Measurements from ENCODE around the gene SLC22A24.
"Not testable (repeated sequence)": the region's sequence is repeated elsewhere in the genome, so short reads cannot be mapped to it uniquely, and the experiment has no call there.

The SLC22A24 gene

GRCh38 chr11:63132985-63133775 is 10.8 kb downstream of the SLC22A24 start:
- no peak overlapping the region for H3K9ac ChIP-seq (ENCODE audit: low read length)
- no peak overlapping the region for H3K18ac ChIP-seq (ENCODE audit: low read depth in 1 of 2, low read length in 2 of 2)
- H3K23ac ChIP-seq (ENCODE audit: low read length in 2 of 2) = no peak overlapping the region
- H4K91ac ChIP-seq (ENCODE audit: low read length) = no peak overlapping the region
- no peaks in the 10 kb centered on the region for H3K36me3 ChIP-seq (ENCODE audit: control insufficient read depth in 1 of 2, insufficient read depth in 2 of 2, low read depth in 1 of 2, low read length in 2 of 2)
- H2BK12ac ChIP-seq (ENCODE audit: low read length in 2 of 2) = no peak overlapping the region
- H3K14ac ChIP-seq (ENCODE audit: low read length in 2 of 2) = no peak overlapping the region
- DNase-seq = no peak
- H3K9me3 ChIP-seq (ENCODE audit: control insufficient read depth, low read length) = no peaks in the 10 kb centered on the region
- no peak overlapping the region for H2AFZ ChIP-seq (ENCODE audit: low read depth, low read length)
- no peaks in the 10 kb centered on the region for H3K79me1 ChIP-seq (replicated peaks; ENCODE audit: low read length, poor library complexity, severe bottlenecking)
- H3K4me2 ChIP-seq (ENCODE audit: low read length, poor library complexity, severe bottlenecking) = no peak overlapping the region
- no peak overlapping the region for H2AK5ac ChIP-seq (ENCODE audit: low read length, severe bottlenecking)
- H3K27me3 ChIP-seq (ENCODE audit: control insufficient read depth in 1 of 2, insufficient read depth in 1 of 2, low read length in 2 of 2) = no peaks in the 10 kb centered on the region
- H3K27ac ChIP-seq (ENCODE audit: low read length, poor library complexity, severe bottlenecking) = no peak overlapping the region
- H3K4me3 ChIP-seq (ENCODE audit: insufficient read depth in 1 of 2, low read depth in 1 of 2, low read length in 2 of 2) = no peak overlapping the region
- no peak overlapping the region for H2BK5ac ChIP-seq (ENCODE audit: low read depth, low read length, poor library complexity, severe bottlenecking)
- H4K8ac ChIP-seq (ENCODE audit: low read length) = no peak overlapping the region
- WGBS = 71% methylated on average over 7 of the region's 7 CpGs
- H2BK120ac ChIP-seq (ENCODE audit: low read depth, low read length) = no peak overlapping the region
- H3K4me1 ChIP-seq (ENCODE audit: control insufficient read depth, insufficient read depth, low read depth, low read length) = no peaks in the 10 kb centered on the region
- H3K4ac ChIP-seq (ENCODE audit: low read depth in 1 of 2, low read length in 2 of 2) = no peak overlapping the region
- no peak overlapping the region for H2BK15ac ChIP-seq (ENCODE audit: low read depth, poor library complexity, severe bottlenecking)

DNA sequence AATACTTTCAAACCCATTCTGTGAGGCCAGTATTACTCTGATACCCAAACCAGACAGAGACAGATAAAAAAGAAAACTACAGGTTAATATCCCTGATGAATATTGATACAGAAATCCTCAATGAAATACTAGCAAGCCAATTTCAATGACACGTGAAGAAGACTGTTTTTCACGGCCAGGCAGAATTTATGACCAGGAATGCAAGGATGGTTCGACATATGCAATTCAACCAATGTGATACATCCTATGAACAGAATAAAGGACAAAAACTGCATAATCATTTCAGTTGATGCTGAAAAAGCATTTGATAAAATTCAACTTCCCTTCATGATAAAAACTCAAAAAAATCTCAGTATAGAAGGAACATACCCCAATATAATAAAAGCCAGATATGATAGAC is 44.5 kb downstream of the SLC22A24 start:
- no peaks in the 10 kb centered on the region for H3K79me1 ChIP-seq (replicated peaks; ENCODE audit: low read length, poor library complexity, severe bottlenecking)
- no peak overlapping the region for H3K4me2 ChIP-seq (ENCODE audit: low read length, poor library complexity, severe bottlenecking)
- peaks cover 26% of the 10 kb centered on the region for H3K9me3 ChIP-seq (ENCODE audit: control insufficient read depth, low read length)
- H2BK120ac ChIP-seq (ENCODE audit: low read depth, low read length) = no peak overlapping the region
- no peak overlapping the region for H3K4me3 ChIP-seq (ENCODE audit: insufficient read depth in 1 of 2, low read depth in 1 of 2, low read length in 2 of 2)
- H4K8ac ChIP-seq (ENCODE audit: low read length) = no peak overlapping the region
- H3K36me3 ChIP-seq (ENCODE audit: control insufficient read depth in 1 of 2, insufficient read depth in 2 of 2, low read depth in 1 of 2, low read length in 2 of 2) = no peaks in the 10 kb centered on the region
- H3K4ac ChIP-seq (ENCODE audit: low read depth in 1 of 2, low read length in 2 of 2) = no peak overlapping the region
- no peak overlapping the region for H3K14ac ChIP-seq (ENCODE audit: low read length in 2 of 2)
- no peaks in the 10 kb centered on the region for H3K4me1 ChIP-seq (ENCODE audit: control insufficient read depth, insufficient read depth, low read depth, low read length)
- no peak overlapping the region for H2BK15ac ChIP-seq (ENCODE audit: low read depth, poor library complexity, severe bottlenecking)
- no peak overlapping the region for H2AFZ ChIP-seq (ENCODE audit: low read depth, low read length)
- DNase-seq = no peak
- H3K27me3 ChIP-seq (ENCODE audit: control insufficient read depth in 1 of 2, insufficient read depth in 1 of 2, low read length in 2 of 2) = no peaks in the 10 kb centered on the region
- whole genome bisulfite sequencing = 38% methylated on average over 2 of the region's 3 CpGs
- H2AK5ac ChIP-seq (ENCODE audit: low read length, severe bottlenecking) = no peak overlapping the region
- no peak overlapping the region for H3K27ac ChIP-seq (ENCODE audit: low read length, poor library complexity, severe bottlenecking)
- no peak overlapping the region for H4K91ac ChIP-seq (ENCODE audit: low read length)
- no peak overlapping the region for H3K18ac ChIP-seq (ENCODE audit: low read depth in 1 of 2, low read length in 2 of 2)
- no peak overlapping the region for H2BK5ac ChIP-seq (ENCODE audit: low read depth, low read length, poor library complexity, severe bottlenecking)
- H2BK12ac ChIP-seq (ENCODE audit: low read length in 2 of 2) = no peak overlapping the region
- no peak overlapping the region for H3K23ac ChIP-seq (ENCODE audit: low read length in 2 of 2)
- H3K9ac ChIP-seq (ENCODE audit: low read length) = no peak overlapping the region

DNA sequence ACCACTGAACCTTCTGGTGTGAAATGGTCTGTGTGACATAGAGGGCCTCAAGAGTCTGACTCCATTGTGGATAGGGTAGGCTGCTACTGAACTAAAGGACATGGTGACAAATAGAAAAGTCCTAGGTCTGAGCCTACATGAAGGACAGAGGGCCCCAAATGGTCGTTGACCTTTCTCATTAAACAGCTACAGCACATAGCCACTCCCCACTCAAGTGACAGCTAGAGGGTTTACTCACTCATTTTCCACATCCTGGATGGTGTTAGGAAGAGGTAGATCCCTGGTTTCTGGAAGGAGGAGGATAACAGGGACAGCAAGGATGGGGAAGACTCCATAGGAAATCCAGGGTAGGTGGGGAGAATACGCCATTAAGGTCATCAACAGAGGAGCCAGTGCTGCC is 63.3 kb downstream of the SLC22A24 start:
- Histone ChIP-seq H3K27ac (ENCODE audit: low read length, poor library complexity, severe bottlenecking) (no peak overlapping the region), H4K91ac (ENCODE audit: low read length) (no peak overlapping the region), H3K18ac (ENCODE audit: low read depth in 1 of 2, low read length in 2 of 2) (no peak overlapping the region), H2AK5ac (ENCODE audit: low read length, severe bottlenecking) (no peak overlapping the region), H3K4me1 (ENCODE audit: control insufficient read depth, insufficient read depth, low read depth, low read length) (no peaks in the 10 kb centered on the region), H3K14ac (ENCODE audit: low read length in 2 of 2) (no peak overlapping the region), H2BK120ac (ENCODE audit: low read depth, low read length) (no peak overlapping the region), H3K9ac (ENCODE audit: low read length) (no peak overlapping the region), H3K4ac (ENCODE audit: low read depth in 1 of 2, low read length in 2 of 2) (no peak overlapping the region), H4K8ac (ENCODE audit: low read length) (no peak overlapping the region), H3K23ac (ENCODE audit: low read length in 2 of 2) (no peak overlapping the region), H2BK15ac (ENCODE audit: low read depth, poor library complexity, severe bottlenecking) (no peak overlapping the region), H2BK12ac (ENCODE audit: low read length in 2 of 2) (no peak overlapping the region), H3K27me3 (ENCODE audit: control insufficient read depth in 1 of 2, insufficient read depth in 1 of 2, low read length in 2 of 2) (peaks cover 0 to 4% of the 10 kb centered on the region in 2 experiments), H3K4me3 (ENCODE audit: insufficient read depth in 1 of 2, low read depth in 1 of 2, low read length in 2 of 2) (no peak overlapping the region), H2BK5ac (ENCODE audit: low read depth, low read length, poor library complexity, severe bottlenecking) (no peak overlapping the region), H3K36me3 (ENCODE audit: control insufficient read depth in 1 of 2, insufficient read depth in 2 of 2, low read depth in 1 of 2, low read length in 2 of 2) (no peaks in the 10 kb centered on the region), H3K4me2 (ENCODE audit: low read length, poor library complexity, severe bottlenecking) (no peak overlapping the region), H3K9me3 (ENCODE audit: control insufficient read depth, low read length) (no peaks in the 10 kb centered on the region), H2AFZ (ENCODE audit: low read depth, low read length) (no peak overlapping the region), H3K79me1 (replicated peaks; ENCODE audit: low read length, poor library complexity, severe bottlenecking) (no peaks in the 10 kb centered on the region)
- no peak for DNase-seq
- WGBS = no CpG with 5 or more reads among the region's 2 CpGs

- not testable (repeated sequence) for H2BK5ac ChIP-seq (ENCODE audit: low read depth, low read length, poor library complexity, severe bottlenecking); H3K36me3 ChIP-seq (ENCODE audit: control insufficient read depth in 1 of 2, insufficient read depth in 2 of 2, low read depth in 1 of 2, low read length in 2 of 2); H3K27me3 ChIP-seq (ENCODE audit: control insufficient read depth in 1 of 2, insufficient read depth in 1 of 2, low read length in 2 of 2); H2BK15ac ChIP-seq (ENCODE audit: low read depth, poor library complexity, severe bottlenecking); H3K9ac ChIP-seq (ENCODE audit: low read length); H4K8ac ChIP-seq (ENCODE audit: low read length); H3K18ac ChIP-seq (ENCODE audit: low read depth in 1 of 2, low read length in 2 of 2); H3K9me3 ChIP-seq (ENCODE audit: control insufficient read depth, low read length); DNase-seq; H2AFZ ChIP-seq (ENCODE audit: low read depth, low read length); H3K27ac ChIP-seq (ENCODE audit: low read length, poor library complexity, severe bottlenecking); H2BK12ac ChIP-seq (ENCODE audit: low read length in 2 of 2); H3K14ac ChIP-seq (ENCODE audit: low read length in 2 of 2); H4K91ac ChIP-seq (ENCODE audit: low read length); H3K4me2 ChIP-seq (ENCODE audit: low read length, poor library complexity, severe bottlenecking); H3K4ac ChIP-seq (ENCODE audit: low read depth in 1 of 2, low read length in 2 of 2); H2AK5ac ChIP-seq (ENCODE audit: low read length, severe bottlenecking); H3K4me3 ChIP-seq (ENCODE audit: insufficient read depth in 1 of 2, low read depth in 1 of 2, low read length in 2 of 2); H3K4me1 ChIP-seq (ENCODE audit: control insufficient read depth, insufficient read depth, low read depth, low read length); H3K79me1 ChIP-seq (replicated peaks; ENCODE audit: low read length, poor library complexity, severe bottlenecking); H2BK120ac ChIP-seq (ENCODE audit: low read depth, low read length); H3K23ac ChIP-seq (ENCODE audit: low read length in 2 of 2)
- WGBS = no CpG with 5 or more reads among the region's 1 CpG
Observed at GRCh38 chr11:63046203-63046602, 97.8 kb downstream of the SLC22A24 start.
